DND-41 (cell line): ENCODE results near the gene ARMC3.

Experiments
- ATAC-seq: fragments of 200-7000 bp; cut with Tn5 transposase; 3 replicates; pipeline ENCODE4 v1.9.1; 2021; ENCODE audit warnings: low read depth; ENCODE audit not compliant: insufficient read depth
- DNase-seq: peaks from one replicate; pipeline ENCODE4 v3.0.0-alpha.2; 2020
- H2AFZ ChIP-seq: 2 replicates; pipeline ENCODE4 v1.6.0; 2012; ENCODE audit warnings: low read depth, low read length
- H3K27ac ChIP-seq: 2 replicates; pipeline ENCODE4 v1.5.1; 2012; ENCODE audit warnings: low read length, inconsistent platforms
- H3K27me3 ChIP-seq: fragments of 200-600 bp; sonication (generic); 2 replicates; pipeline ENCODE4 v1.6.0; 2012; ENCODE audit warnings: low read length, mild to moderate bottlenecking, inconsistent platforms; ENCODE audit not compliant: insufficient read depth, poor library complexity
- H3K36me3 ChIP-seq: 2 replicates; pipeline ENCODE4 v1.5.1; 2012; ENCODE audit warnings: low read length, inconsistent platforms; ENCODE audit not compliant: insufficient read depth
- H3K4me1 ChIP-seq: 2 replicates; pipeline ENCODE4 v1.5.1; 2012; ENCODE audit warnings: mild to moderate bottlenecking, low read length; ENCODE audit not compliant: insufficient read depth
- H3K4me2 ChIP-seq: 2 replicates; pipeline ENCODE4 v1.6.0; 2012; ENCODE audit warnings: mild to moderate bottlenecking, moderate library complexity, low read length, inconsistent platforms; ENCODE audit not compliant: insufficient read depth
- H3K4me3 ChIP-seq, 2 experiments: fragments of 200-600 bp in 1 of 2; shearing (Covaris generic) in 1 of 2; 2 replicates each; pipeline ENCODE4 v1.5.1; 2012 to 2016; ENCODE audit warnings: inconsistent platforms in 2 of 2, low read length in 2 of 2, mild to moderate bottlenecking in 2 of 2, low read depth in 1 of 2, moderate library complexity in 1 of 2
- H3K79me2 ChIP-seq: 2 replicates; pipeline ENCODE4 v1.6.0; 2012; ENCODE audit warnings: low read length, inconsistent platforms; ENCODE audit not compliant: insufficient read depth
- H3K9ac ChIP-seq: 2 replicates; pipeline ENCODE4 v1.6.0; 2012; ENCODE audit warnings: low read depth, mild to moderate bottlenecking, inconsistent platforms, low read length, moderate library complexity
- H3K9me3 ChIP-seq: 2 replicates; pipeline ENCODE4 v1.5.1; 2012; ENCODE audit warnings: low read length, moderate library complexity, mild to moderate bottlenecking, inconsistent platforms; ENCODE audit not compliant: insufficient read depth, severe bottlenecking
- H4K20me1 ChIP-seq: 2 replicates; pipeline ENCODE4 v1.6.0; 2012; ENCODE audit warnings: low read length; ENCODE audit not compliant: insufficient read depth
- EZH2 ChIP-seq: IDR thresholded peaks from 3 replicates; pipeline ENCODE4 v1.6.1; 2012; ENCODE audit warnings: borderline replicate concordance, low read depth, mild to moderate bottlenecking, moderate library complexity, low read length, inconsistent platforms; ENCODE audit not compliant: severe bottlenecking
- TF ChIP-seq, protein P1 (sequence below): IDR thresholded peaks from 2 replicates; pipeline ENCODE4 v1.5.1; 2012; ENCODE audit warnings: borderline replicate concordance, low read length, moderate library complexity, mild to moderate bottlenecking; ENCODE audit not compliant: poor library complexity, severe bottlenecking; ENCODE audit errors: extremely low read depth

The ARMC3 gene

DNA sequence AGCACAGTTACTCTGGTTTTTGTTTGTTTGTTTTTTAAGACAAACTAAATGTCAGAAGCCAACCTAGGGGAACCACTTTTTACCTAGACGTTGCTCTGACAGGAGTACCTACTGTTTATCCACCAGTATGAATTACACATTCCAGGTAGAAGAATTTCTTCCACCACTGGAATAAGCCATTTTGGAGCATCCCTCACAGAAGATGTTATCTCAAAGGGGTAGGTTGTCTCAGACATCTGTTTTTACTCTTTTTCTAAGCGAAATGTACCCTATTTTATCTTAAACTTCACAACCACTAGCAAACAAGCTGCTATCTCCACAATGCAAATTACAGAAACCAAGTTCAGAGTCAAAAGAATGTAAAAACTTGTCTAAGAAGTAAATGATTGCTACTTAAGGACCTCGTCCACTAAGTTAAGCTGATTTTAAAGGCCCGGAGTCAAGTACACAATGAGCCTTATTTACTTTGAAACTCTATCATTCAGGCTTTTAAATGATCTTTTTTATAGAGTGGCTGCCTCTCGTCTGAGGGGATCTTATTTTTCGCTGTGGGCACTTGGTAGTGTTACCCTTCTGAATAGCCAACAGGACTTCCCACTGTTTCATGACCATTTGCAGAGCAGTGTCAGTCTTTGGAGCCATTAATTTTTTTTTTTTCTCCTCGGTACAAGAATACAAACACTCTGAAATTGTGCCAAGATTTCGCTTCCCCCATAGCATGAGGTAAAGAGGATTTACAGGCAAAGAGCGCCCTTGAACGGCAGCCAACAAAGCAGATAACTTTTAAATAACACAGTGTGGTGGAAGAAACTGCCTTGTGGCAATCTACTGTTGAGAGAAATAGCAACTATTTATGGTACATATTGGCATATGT lies 15.7 kb upstream of the ARMC3 start:
- Histone ChIP-seq H3K4me2 (no peak overlapping the region), H3K4me3 (no peak overlapping the region), H4K20me1 (no peaks in the 10 kb centered on the region), H3K9me3 (peaks cover 3% of the 10 kb centered on the region), H3K79me2 (no peaks in the 10 kb centered on the region), H3K36me3 (no peaks in the 10 kb centered on the region), H3K27ac (no peak overlapping the region), H3K9ac (no peak overlapping the region), H2AFZ (no peak overlapping the region), H3K27me3 (no peaks in the 10 kb centered on the region), H3K4me1 (no peaks in the 10 kb centered on the region)
- TF ChIP-seq EZH2: no peak
- TF ChIP-seq, protein P1, sequence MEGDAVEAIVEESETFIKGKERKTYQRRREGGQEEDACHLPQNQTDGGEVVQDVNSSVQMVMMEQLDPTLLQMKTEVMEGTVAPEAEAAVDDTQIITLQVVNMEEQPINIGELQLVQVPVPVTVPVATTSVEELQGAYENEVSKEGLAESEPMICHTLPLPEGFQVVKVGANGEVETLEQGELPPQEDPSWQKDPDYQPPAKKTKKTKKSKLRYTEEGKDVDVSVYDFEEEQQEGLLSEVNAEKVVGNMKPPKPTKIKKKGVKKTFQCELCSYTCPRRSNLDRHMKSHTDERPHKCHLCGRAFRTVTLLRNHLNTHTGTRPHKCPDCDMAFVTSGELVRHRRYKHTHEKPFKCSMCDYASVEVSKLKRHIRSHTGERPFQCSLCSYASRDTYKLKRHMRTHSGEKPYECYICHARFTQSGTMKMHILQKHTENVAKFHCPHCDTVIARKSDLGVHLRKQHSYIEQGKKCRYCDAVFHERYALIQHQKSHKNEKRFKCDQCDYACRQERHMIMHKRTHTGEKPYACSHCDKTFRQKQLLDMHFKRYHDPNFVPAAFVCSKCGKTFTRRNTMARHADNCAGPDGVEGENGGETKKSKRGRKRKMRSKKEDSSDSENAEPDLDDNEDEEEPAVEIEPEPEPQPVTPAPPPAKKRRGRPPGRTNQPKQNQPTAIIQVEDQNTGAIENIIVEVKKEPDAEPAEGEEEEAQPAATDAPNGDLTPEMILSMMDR: no peak
- no peak for DNase-seq
- ATAC-seq: no peak

DNA sequence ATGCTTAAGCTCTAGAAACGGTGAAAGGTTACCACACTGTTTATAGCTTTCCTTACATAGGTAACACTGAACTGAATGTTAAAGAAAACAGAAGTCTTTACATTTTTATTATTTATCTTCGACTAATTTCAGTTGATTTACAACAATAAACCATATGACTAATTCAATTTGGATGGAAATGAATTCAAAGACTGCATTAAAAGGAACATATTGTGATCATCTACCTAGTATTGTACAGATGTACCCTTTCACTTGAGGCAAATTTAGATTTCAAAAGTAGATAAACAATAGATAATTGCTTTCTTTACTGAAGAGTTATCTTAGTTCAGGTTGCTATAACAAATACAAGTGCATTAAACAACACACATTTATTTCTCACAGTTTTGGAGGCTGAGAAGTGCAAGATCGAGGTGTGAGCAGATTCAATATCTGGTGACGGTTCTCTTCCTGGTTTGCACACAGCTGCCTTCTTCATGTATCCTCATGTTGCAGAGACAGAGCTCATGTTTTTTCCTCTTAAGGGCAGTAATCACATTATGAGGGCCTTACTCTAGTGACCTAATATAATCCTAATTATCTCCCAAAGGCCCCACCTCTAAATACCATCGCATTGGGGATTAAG lies 15.0 kb upstream of the ARMC3 start:
- no peak overlapping the region for H2AFZ ChIP-seq
- no peak for ATAC-seq
- no peak overlapping the region for H3K27ac ChIP-seq

DNA sequence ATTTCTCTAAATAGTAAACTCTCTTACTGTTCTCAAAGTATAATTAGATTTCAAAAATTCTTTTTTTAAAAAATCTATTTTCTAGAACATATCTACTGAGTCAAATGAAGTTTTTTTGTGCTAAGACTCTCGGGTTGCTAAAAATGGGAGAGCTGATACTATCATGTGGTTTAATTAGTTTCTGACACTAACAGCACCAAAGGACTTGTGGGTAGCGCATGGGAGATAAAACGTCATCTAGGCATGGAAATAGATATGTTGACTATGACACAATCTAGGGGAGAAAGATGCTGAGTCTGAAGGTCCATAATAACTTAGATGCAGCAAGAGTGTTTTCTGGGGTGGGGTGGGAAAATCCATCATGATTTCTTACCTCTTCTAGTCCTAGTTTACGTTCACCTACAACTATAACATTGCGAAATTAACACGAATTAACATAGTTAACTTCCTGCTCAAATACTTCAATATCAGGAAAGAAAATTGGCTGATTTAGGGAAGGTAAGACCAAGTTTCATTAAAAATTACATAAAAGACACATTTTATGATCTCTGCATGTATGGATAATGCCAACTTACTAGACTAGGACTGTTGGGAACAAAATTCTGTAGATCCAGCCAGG lies 14.3 kb upstream of the ARMC3 start:
- no peak overlapping the region for H2AFZ ChIP-seq
- no peaks in the 10 kb centered on the region for H3K27me3 ChIP-seq
- DNase-seq: no peak
- H3K4me2 ChIP-seq: no peak overlapping the region
- no peaks in the 10 kb centered on the region for H3K79me2 ChIP-seq
- no peak for ATAC-seq
- peaks cover 3% of the 10 kb centered on the region for H3K9me3 ChIP-seq
- TF ChIP-seq EZH2: no peak
- TF ChIP-seq, protein P1: no peak
- no peaks in the 10 kb centered on the region for H4K20me1 ChIP-seq
- no peak overlapping the region for H3K9ac ChIP-seq
- H3K27ac ChIP-seq: no peak overlapping the region
- no peaks in the 10 kb centered on the region for H3K4me1 ChIP-seq
- H3K36me3 ChIP-seq: no peaks in the 10 kb centered on the region
- no peak overlapping the region for H3K4me3 ChIP-seq

More for the DNA sequence above, 15.0 kb upstream of the ARMC3 start:
- Histone ChIP-seq H3K4me1 (no peaks in the 10 kb centered on the region), H3K4me2 (no peak overlapping the region), H3K27me3 (no peaks in the 10 kb centered on the region), H3K36me3 (no peaks in the 10 kb centered on the region), H3K9me3 (peaks cover 3% of the 10 kb centered on the region), H3K4me3 (no peak overlapping the region), H4K20me1 (no peaks in the 10 kb centered on the region), H3K9ac (no peak overlapping the region), H3K79me2 (no peaks in the 10 kb centered on the region)
- DNase-seq: no peak
- TF ChIP-seq EZH2: no peak
- TF ChIP-seq, protein P1: no peak
